ENCODE data around the gene PRKCQ. TPM values are rescaled to one million over a fixed set of nuclear protein-coding genes. Genes with fewer than 3 reads are reported as not detected.

PRKCQ gene
- total RNA-seq, 1 experiment from 2014 or later: 0.73 TPM

- Mint-ChIP-seq H3K4me1 (ENCODE audit: low read depth, unreplicated experiment) (no peaks in the 10 kb centered on the region), H3K27ac (ENCODE audit: unreplicated experiment) (no peak overlapping the region), H3K36me3 (ENCODE audit: insufficient read depth, unreplicated experiment) (no peaks in the 10 kb centered on the region), H3K27me3 (ENCODE audit: unreplicated experiment) (peaks cover 90% of the 10 kb centered on the region), H3K4me3 (ENCODE audit: low read depth, unreplicated experiment) (no peak overlapping the region), H3K9me3 (ENCODE audit: low read depth, unreplicated experiment) (no peaks in the 10 kb centered on the region)
- no peak for DNase-seq
- intact Hi-C loops (cut with micrococcal nuclease; ENCODE audit: unreplicated experiment): no loop called here
- BruUV-seq (replicated peaks): no TSS peak
- CTCF ChIA-PET: no interaction called here
- no peak for TF ChIP-seq CTCF (IDR thresholded peaks at IDR 0.05; ENCODE audit: unreplicated experiment)
Observed at GRCh38 chr10:6535156-6535764, 44.8 kb downstream of the PRKCQ start.

- H3K36me3 Mint-ChIP-seq (ENCODE audit: insufficient read depth, unreplicated experiment): no peaks in the 10 kb centered on the region
- H3K9me3 Mint-ChIP-seq (ENCODE audit: low read depth, unreplicated experiment): no peaks in the 10 kb centered on the region
- no TSS peak for BruUV-seq (replicated peaks)
- no peak for TF ChIP-seq CTCF (IDR thresholded peaks at IDR 0.05; ENCODE audit: unreplicated experiment)
- H3K27ac Mint-ChIP-seq (ENCODE audit: unreplicated experiment): no peak overlapping the region
- H3K27me3 Mint-ChIP-seq (ENCODE audit: unreplicated experiment): peaks cover 90% of the 10 kb centered on the region
- intact Hi-C loops (cut with micrococcal nuclease; ENCODE audit: unreplicated experiment): no loop called here
- no peaks in the 10 kb centered on the region for H3K4me1 Mint-ChIP-seq (ENCODE audit: low read depth, unreplicated experiment)
- H3K4me3 Mint-ChIP-seq (ENCODE audit: low read depth, unreplicated experiment): no peak overlapping the region
- CTCF ChIA-PET: no interaction called here
- no peak for DNase-seq
Observed at GRCh38 chr10:6532321-6532720, 47.8 kb downstream of the PRKCQ start.

GRCh38 chr10:6530966-6531365, 49.1 kb downstream of the PRKCQ start:
- Mint-ChIP-seq H3K4me3 (ENCODE audit: low read depth, unreplicated experiment) (no peak overlapping the region), H3K27me3 (ENCODE audit: unreplicated experiment) (peaks cover 90% of the 10 kb centered on the region), H3K27ac (ENCODE audit: unreplicated experiment) (no peak overlapping the region), H3K4me1 (ENCODE audit: low read depth, unreplicated experiment) (no peaks in the 10 kb centered on the region), H3K9me3 (ENCODE audit: low read depth, unreplicated experiment) (no peaks in the 10 kb centered on the region), H3K36me3 (ENCODE audit: insufficient read depth, unreplicated experiment) (no peaks in the 10 kb centered on the region)
- TF ChIP-seq CTCF (IDR thresholded peaks at IDR 0.05; ENCODE audit: unreplicated experiment): no peak
- DNase-seq: no peak
- BruUV-seq (replicated peaks): no TSS peak
- intact Hi-C loops (cut with micrococcal nuclease; ENCODE audit: unreplicated experiment): no loop called here
- CTCF ChIA-PET: interaction anchor here (0.6 kb wide), 1 partner anchor 880 kb away, joined by 5 read pairs; the partner anchor contains the start of gene SFMBT2

GRCh38 chr10:6530211-6530840, 49.8 kb downstream of the PRKCQ start:
- Mint-ChIP-seq H3K9me3 (ENCODE audit: low read depth, unreplicated experiment) (no peaks in the 10 kb centered on the region), H3K36me3 (ENCODE audit: insufficient read depth, unreplicated experiment) (no peaks in the 10 kb centered on the region), H3K4me3 (ENCODE audit: low read depth, unreplicated experiment) (no peak overlapping the region), H3K4me1 (ENCODE audit: low read depth, unreplicated experiment) (no peaks in the 10 kb centered on the region), H3K27me3 (ENCODE audit: unreplicated experiment) (peaks cover 90% of the 10 kb centered on the region), H3K27ac (ENCODE audit: unreplicated experiment) (no peak overlapping the region)
- TF ChIP-seq CTCF (IDR thresholded peaks at IDR 0.05; ENCODE audit: unreplicated experiment): no peak
- BruUV-seq (replicated peaks): no TSS peak
- no peak for DNase-seq
- CTCF ChIA-PET: no interaction called here
- intact Hi-C loops (cut with micrococcal nuclease; ENCODE audit: unreplicated experiment): no loop called here

All from Calu3 (cell line).